ENCODE data around the gene EYA2.

EYA2 gene

DNA sequence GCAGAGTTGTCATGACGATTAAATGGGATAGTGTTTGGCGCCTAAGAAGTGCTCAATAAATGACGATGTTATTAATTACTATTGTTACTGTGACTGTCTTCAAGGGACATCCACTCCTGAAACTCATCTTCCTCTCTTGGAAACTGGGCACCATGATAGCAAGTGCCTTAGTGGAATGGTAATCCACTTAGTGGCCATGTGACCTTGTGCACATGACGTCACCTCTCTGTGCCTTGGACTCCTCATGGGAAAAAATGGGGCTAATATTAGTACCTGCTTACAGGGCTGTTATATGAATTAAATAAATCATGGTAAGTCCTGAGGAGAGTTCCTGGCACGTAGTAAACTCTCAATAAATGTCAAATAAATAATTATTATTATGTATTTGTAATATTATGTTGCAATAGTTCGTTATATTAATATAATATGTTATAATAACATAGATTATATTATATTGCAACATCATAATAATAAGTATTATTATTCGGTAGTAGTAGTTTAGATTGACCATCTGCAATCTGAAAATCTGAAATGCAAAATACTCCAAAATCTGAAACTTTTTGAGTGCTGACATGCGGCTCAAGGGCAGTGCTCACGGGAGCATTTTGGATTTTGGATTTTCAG is 40.9 kb downstream of the EYA2 start:
- in situ Hi-C loops (cut with HindIII; ENCODE audit: low sequenced_read_pairs): no loop called here
- TF ChIP-seq, protein P1, sequence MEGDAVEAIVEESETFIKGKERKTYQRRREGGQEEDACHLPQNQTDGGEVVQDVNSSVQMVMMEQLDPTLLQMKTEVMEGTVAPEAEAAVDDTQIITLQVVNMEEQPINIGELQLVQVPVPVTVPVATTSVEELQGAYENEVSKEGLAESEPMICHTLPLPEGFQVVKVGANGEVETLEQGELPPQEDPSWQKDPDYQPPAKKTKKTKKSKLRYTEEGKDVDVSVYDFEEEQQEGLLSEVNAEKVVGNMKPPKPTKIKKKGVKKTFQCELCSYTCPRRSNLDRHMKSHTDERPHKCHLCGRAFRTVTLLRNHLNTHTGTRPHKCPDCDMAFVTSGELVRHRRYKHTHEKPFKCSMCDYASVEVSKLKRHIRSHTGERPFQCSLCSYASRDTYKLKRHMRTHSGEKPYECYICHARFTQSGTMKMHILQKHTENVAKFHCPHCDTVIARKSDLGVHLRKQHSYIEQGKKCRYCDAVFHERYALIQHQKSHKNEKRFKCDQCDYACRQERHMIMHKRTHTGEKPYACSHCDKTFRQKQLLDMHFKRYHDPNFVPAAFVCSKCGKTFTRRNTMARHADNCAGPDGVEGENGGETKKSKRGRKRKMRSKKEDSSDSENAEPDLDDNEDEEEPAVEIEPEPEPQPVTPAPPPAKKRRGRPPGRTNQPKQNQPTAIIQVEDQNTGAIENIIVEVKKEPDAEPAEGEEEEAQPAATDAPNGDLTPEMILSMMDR (IDR thresholded peaks at IDR 0.05; ENCODE audit: low read depth, low read length): no peak
- H3K4me3 ChIP-seq (ENCODE audit: low read depth, low read length): no peak overlapping the region
- no peak for DNase-seq (ENCODE audit: low read depth, low spot score)

GRCh38 chr20:46936415-46937156 is 41.9 kb downstream of the EYA2 start:
- in situ Hi-C loops (cut with HindIII; ENCODE audit: low sequenced_read_pairs): no loop called here
- no peak for DNase-seq (ENCODE audit: low read depth, low spot score)
- TF ChIP-seq, protein P1 (IDR thresholded peaks at IDR 0.05; ENCODE audit: low read depth, low read length): no peak
- H3K4me3 ChIP-seq (ENCODE audit: low read depth, low read length): no peak overlapping the region

GRCh38 chr20:46937157-46937523 is 42.5 kb downstream of the EYA2 start:
- no peak for DNase-seq (ENCODE audit: low read depth, low spot score)
- TF ChIP-seq, protein P1 (IDR thresholded peaks at IDR 0.05; ENCODE audit: low read depth, low read length): no peak
- in situ Hi-C loops (cut with HindIII; ENCODE audit: low sequenced_read_pairs): no loop called here
- no peak overlapping the region for H3K4me3 ChIP-seq (ENCODE audit: low read depth, low read length)

- in situ Hi-C loops (cut with HindIII; ENCODE audit: low sequenced_read_pairs): no loop called here
- TF ChIP-seq, protein P1 (IDR thresholded peaks at IDR 0.05; ENCODE audit: low read depth, low read length): no peak
- no peak for DNase-seq (ENCODE audit: low read depth, low spot score)
- no peak overlapping the region for H3K4me3 ChIP-seq (ENCODE audit: low read depth, low read length)
Measured at GRCh38 chr20:46937533-46938226, 43.0 kb downstream of the EYA2 start.

GRCh38 chr20:46938434-46938833 is 43.8 kb downstream of the EYA2 start:
- in situ Hi-C loops (cut with HindIII; ENCODE audit: low sequenced_read_pairs): no loop called here
- H3K4me3 ChIP-seq (ENCODE audit: low read depth, low read length): no peak overlapping the region
- no peak for DNase-seq (ENCODE audit: low read depth, low spot score)
- TF ChIP-seq, protein P1 (IDR thresholded peaks at IDR 0.05; ENCODE audit: low read depth, low read length): no peak

GRCh38 chr20:46939031-46939965 is 44.7 kb downstream of the EYA2 start:
- in situ Hi-C loops (cut with HindIII; ENCODE audit: low sequenced_read_pairs): no loop called here
- TF ChIP-seq, protein P1 (IDR thresholded peaks at IDR 0.05; ENCODE audit: low read depth, low read length): no peak
- no peak overlapping the region for H3K4me3 ChIP-seq (ENCODE audit: low read depth, low read length)
- no peak for DNase-seq (ENCODE audit: low read depth, low spot score)
